ENCODE data around the gene MAZ.

Gene MAZ

DNA sequence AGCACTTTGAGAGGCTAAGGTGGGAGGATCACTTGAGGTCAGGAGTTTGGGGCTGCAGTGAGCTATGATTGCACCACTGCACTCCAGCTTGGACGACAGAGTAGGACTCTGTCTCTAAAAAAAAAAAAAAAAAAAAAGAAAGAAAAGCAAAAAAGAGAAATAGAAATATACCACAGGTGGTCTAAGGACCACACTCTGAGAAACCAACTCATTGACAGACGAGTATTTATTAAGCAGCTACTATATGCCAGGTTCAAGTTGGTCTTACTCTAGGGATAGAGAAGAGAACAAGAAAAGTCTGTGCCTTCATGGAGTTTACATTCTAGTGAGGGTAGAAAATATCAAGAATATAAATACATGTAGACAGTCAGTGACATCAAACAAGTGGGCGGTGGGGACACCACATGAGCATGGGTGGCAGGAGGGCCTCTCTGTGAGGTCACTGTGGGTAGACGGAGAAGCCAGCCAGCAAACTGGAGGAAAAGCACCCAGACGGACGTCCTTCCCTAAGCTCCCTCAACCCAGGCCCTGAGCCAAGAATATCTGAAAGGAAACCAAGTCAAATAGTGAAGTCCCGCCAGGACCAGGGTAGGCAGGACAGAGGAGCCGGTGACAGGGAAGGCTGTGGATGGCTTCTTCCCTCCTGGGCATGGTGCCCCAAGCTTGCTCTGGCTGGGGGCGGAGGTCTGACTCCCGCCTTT lies 52.0 kb downstream of the MAZ start:
- Histone ChIP-seq H3K9me3 (ENCODE audit: control insufficient read depth, low read length) (no peaks in the 10 kb centered on the region), H3K27me3 (ENCODE audit: control insufficient read depth, insufficient read depth, low read length) (no peaks in the 10 kb centered on the region), H3K9ac (ENCODE audit: low read length) (no peak overlapping the region), H3K4me1 (ENCODE audit: control insufficient read depth, insufficient read depth, low read length) (peaks cover 32% of the 10 kb centered on the region), H3K4me3 (ENCODE audit: low read length) (no peak overlapping the region), H3K36me3 (ENCODE audit: control insufficient read depth, insufficient read depth, low read length) (no peaks in the 10 kb centered on the region)

DNA sequence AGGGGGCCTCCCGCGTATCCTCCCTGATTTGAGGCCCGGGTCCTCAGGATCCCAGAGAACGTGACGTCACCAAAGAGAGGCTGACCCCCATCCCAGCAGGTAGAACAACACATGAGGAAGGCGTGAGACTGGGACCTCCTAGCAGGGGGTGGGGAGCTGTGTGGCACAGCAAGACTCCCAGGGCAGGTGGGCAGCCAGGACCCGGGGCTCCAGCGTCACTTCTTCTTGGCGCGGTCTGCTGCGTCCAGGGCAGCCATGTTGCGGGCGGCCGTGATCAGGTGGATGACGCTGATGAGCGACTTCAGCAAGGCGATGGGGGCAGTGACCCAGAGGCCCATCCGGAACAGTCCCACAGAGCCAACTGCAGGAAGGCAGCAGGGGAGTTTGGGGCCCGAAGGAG lies 52.6 kb downstream of the MAZ start:
- Histone ChIP-seq H3K4me1 (ENCODE audit: control insufficient read depth, insufficient read depth, low read length) (peaks cover 37% of the 10 kb centered on the region), H3K9me3 (ENCODE audit: control insufficient read depth, low read length) (no peaks in the 10 kb centered on the region), H3K27me3 (ENCODE audit: control insufficient read depth, insufficient read depth, low read length) (no peaks in the 10 kb centered on the region), H3K36me3 (ENCODE audit: control insufficient read depth, insufficient read depth, low read length) (no peaks in the 10 kb centered on the region), H3K9ac (ENCODE audit: low read length) (no peak overlapping the region), H3K4me3 (ENCODE audit: low read length) (no peak overlapping the region)

DNA sequence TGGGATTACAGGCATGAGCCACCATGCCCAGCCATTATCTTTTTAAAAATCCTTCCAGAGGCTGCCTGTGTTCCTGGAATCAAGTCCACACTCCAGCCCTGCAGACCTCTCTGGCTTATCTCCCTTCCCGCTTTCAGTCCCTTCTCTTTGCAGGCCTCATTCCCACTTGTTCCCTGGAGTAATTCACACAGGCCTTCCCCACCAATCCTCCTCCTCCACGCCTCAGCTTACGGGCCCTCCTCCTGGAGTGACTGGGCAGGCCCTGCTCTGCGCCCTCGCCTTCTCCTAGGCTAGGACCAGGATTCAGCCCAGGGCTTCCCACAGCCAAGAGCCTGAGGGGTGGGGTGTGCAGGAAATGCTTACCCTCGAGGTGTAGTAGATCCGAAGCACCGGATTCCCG lies 53.9 kb downstream of the MAZ start:
- no peaks in the 10 kb centered on the region for H3K9me3 ChIP-seq (ENCODE audit: control insufficient read depth, low read length)
- H3K9ac ChIP-seq (ENCODE audit: low read length): no peak overlapping the region
- H3K4me1 ChIP-seq (ENCODE audit: control insufficient read depth, insufficient read depth, low read length): peaks cover 36% of the 10 kb centered on the region
- no peaks in the 10 kb centered on the region for H3K36me3 ChIP-seq (ENCODE audit: control insufficient read depth, insufficient read depth, low read length)
- no peak overlapping the region for H3K4me3 ChIP-seq (ENCODE audit: low read length)
- H3K27me3 ChIP-seq (ENCODE audit: control insufficient read depth, insufficient read depth, low read length): no peaks in the 10 kb centered on the region
